Fibroblast of skin of right quadriceps (primary cell): ENCODE measurements around the gene THAP11.
A peak's percentile ranks its signal among the peaks of the same experiment; 100 is the strongest.

ENCODE experiments used
- DNase-seq: peaks from one replicate; pipeline ENCODE4 v3.0.0-alpha.2; 2013

The THAP11 gene

GRCh38 chr16:67885976-67886375 lies 43.9 kb downstream of the THAP11 start:
- DNase-seq: no peak

- no peak for DNase-seq
Observed at GRCh38 chr16:67886387-67886786, 44.3 kb downstream of the THAP11 start.

GRCh38 chr16:67888331-67888730 lies 46.2 kb downstream of the THAP11 start:
- DNase-seq: no peak

DNA sequence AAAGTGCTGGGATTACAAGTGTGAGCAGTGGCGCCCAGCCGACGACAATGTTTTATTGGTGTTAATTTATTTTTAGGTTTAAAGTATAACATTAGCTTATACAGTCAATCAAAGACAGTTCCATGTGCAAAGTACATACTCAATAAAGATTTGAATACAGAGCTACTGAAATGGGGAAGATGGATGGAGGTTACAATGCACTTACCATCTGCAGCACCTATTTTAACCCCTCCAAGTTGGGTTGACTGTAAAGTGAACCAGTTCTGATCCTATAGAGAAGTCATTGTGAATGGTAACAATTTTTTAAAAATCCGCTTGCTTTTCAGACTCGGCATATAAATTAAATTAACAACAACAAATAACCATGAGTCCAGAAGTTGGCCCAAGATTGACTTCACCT lies 50.3 kb downstream of the THAP11 start:
- DNase-seq: no peak

GRCh38 chr16:67892899-67893742 lies 51.0 kb downstream of the THAP11 start, which contains the start of gene PSKH1:
PSKH1 (plus strand) TSS chr16:67893254; CDS start chr16:67908750, 15,496 bp downstream.
- peak; percentile 95 for DNase-seq
